ENCODE results near the gene EFHD1.

DNA sequence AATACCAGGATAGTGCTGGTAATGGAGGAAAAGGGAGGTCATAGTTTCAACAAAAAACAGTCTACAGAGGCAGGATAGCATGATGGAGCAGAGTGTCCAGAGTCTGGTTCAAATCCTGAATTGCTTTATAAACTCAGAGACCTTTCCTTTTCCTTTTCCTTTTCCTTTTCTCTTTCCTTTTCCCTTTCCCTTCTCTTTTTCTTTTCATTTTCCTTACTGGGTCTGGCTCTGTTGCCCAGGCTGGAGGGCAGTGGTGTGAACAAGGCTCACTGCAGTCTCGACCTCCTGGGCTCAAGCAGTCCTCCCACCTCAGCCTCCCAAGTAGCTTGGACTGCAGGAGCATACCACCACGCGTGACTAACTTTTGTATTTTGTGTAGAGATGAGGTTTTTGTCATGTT is 95.4 kb downstream of the EFHD1 start:
- TF ChIP-seq, protein P1, sequence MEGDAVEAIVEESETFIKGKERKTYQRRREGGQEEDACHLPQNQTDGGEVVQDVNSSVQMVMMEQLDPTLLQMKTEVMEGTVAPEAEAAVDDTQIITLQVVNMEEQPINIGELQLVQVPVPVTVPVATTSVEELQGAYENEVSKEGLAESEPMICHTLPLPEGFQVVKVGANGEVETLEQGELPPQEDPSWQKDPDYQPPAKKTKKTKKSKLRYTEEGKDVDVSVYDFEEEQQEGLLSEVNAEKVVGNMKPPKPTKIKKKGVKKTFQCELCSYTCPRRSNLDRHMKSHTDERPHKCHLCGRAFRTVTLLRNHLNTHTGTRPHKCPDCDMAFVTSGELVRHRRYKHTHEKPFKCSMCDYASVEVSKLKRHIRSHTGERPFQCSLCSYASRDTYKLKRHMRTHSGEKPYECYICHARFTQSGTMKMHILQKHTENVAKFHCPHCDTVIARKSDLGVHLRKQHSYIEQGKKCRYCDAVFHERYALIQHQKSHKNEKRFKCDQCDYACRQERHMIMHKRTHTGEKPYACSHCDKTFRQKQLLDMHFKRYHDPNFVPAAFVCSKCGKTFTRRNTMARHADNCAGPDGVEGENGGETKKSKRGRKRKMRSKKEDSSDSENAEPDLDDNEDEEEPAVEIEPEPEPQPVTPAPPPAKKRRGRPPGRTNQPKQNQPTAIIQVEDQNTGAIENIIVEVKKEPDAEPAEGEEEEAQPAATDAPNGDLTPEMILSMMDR (IDR thresholded peaks at IDR 0.05): no peak
- TF ChIP-seq EP300 (IDR thresholded peaks at IDR 0.05): no peak
- no peak for TF ChIP-seq POLR2AphosphoS5 (IDR thresholded peaks at IDR 0.05)
- TF ChIP-seq POLR2A (IDR thresholded peaks at IDR 0.05; ENCODE audit: low read depth): no peak

Measured in esophagus muscularis mucosa (tissue), 4 donors.